HG03575 (cell line): ENCODE results near the gene NELL2.

Experiments used
- ATAC-seq: cut with Tn5 transposase; IDR thresholded peaks from one replicate; pipeline ENCODE4 v1.9.1; 2021; ENCODE audit not compliant: unreplicated experiment, insufficient number of reproducible peaks, low FRiP score; ENCODE audit errors: extremely low read depth

The NELL2 gene

DNA sequence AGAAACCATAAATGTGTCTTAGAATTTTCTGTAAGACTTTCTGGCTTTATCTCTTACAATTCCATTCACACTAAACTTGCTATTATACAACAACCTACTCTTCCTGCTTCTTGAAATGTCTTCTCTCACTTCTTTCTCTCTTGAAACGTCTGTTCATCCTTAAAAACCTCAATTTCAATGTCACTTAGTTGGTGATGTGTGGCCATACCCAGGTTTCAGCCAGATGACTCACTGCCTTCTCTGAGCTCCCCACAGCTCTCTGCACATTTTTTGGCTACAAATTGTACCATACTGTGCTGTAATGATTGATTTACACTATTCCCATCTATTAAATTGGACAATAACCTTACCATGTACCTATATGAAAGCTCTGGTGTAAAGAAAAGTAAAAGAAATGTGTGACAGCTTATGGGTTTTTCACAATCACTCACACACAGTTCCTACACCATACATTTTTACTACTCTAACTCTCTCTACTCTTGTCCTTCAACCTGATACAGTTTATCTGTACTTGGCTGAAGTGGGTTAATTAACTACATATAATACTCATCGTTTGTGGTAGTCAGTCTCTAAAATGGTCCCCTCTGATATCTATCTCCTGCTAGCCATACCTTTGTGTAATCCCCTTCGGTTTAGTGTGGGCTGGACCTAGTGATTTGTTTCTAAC is 222.1 kb downstream of the NELL2 start:
- no peak for ATAC-seq

DNA sequence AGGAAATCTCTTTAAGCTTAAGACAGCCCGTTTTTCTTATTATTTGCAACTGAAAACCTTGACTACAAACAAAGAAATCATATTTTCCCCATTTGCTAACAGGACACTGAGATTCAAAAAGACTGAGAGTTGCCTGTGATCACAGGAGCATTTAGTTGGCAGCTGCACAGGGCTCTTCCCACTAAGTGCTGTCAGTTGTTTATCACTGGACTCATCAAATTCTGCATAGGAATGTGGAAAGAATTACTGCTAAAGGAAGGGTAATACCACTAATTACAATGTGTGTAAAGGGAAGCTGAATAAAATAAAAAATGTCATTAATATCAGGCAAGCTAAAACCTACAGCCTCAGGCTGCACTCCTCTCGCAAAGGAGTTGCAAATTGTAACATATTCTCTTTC is 226.4 kb downstream of the NELL2 start:
- no peak for ATAC-seq

DNA sequence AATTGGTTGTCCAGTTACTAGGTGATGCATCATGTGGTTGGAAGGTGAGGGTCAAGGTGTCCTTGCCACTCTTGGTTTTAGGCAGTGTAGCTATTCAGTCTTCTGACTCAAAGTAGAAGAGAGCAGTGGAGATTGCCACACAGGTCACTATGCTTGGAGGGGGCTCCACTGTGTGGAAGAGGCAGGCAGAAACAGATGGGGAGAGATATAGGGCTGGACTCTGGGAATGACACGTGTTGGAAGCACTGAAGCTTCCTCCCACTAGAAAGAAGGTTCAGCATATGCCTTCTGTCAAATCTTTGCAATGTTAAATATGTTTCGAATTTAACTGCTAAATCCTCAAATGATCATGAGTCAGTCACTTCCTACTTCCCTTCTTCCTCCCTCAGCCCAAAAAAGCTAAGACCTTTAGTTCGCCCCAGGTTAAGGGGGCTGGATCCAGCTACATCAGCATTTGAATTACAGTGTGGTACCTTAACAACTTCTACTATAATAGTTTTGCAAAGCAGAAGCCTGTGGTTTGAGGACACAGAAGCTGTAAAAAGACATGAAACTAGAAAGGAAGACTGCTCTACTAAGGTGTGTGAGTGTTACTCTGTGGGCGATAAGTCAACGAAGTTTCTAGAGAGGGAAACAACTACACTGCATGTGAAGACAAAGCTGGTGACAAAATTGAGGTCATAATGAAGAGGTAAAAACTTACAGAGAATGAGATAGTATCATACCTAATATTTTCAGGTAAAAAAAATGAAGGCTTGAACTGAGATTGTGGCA is 228.0 kb downstream of the NELL2 start:
- ATAC-seq: no peak

DNA sequence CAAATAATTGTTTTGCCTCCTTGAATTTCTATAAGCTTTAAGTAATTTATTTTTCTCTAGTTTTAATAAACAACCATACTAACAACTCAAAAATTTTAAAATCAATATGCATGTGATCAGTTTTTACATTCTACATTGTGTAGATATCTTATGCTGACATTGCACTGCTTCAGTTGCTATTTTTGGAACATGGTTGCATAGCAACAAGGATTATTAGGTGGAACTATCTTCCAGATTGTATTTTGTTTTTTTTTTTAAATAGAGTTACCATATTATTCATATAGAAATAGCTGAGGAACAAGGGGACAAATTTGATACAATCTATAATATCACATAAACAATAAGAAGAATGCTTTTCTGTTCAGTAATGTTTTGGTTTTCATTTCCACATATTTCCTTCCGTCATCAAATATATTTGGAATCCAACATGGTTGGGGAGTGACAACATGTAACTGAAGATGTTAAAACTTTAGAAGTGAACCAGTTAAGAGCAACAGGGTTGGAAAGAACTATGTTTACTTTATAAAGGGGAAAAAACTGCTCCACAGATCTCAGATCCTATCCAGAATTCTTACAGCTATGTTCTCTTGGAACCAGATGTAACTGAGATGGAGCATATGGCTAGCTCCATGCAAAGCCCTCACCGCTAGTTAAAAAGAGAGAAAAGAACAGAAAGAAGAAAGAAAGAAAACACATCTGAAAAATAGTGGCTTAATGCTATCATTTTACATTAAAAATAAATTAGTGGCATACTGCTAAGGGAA is 235.5 kb downstream of the NELL2 start:
- ATAC-seq: no peak

DNA sequence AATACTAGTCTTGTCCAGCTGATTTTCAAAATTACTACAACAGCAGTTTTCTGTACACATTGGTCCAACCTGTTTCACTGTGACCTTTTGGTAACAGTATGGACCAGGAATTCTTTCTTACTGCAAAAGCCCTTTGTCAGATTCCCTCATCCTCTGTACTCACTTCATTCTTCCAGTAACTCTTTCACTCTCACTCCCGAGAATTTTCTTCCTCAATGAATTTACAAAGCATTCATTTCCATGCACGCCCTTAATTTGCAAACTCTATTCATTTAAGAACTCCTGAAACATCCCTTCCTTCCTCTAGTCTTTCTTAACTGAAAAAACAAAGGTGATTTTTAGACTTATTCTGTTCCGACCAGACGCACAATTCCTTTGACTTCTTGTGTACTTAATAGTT is 238.2 kb downstream of the NELL2 start:
- ATAC-seq: no peak

DNA sequence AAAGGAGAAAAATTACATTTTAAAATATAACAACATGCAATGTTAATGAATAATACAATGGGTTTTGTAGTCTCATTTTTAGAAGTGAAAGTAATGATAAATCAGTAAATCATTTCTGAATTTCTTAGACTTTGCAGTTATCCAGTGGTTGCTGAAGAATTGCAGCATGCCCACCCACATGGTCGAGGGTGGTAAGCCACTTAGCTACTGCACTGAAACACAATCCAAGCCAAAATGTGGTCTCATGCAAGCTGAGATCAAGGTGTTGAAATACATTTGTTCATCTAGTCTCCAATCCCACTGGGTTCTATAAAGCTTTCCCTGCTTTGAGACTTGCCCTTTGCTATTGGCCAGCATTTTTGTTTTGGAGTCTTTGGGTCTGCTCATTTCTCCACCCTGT is 247.9 kb downstream of the NELL2 start:
- ATAC-seq: no peak

DNA sequence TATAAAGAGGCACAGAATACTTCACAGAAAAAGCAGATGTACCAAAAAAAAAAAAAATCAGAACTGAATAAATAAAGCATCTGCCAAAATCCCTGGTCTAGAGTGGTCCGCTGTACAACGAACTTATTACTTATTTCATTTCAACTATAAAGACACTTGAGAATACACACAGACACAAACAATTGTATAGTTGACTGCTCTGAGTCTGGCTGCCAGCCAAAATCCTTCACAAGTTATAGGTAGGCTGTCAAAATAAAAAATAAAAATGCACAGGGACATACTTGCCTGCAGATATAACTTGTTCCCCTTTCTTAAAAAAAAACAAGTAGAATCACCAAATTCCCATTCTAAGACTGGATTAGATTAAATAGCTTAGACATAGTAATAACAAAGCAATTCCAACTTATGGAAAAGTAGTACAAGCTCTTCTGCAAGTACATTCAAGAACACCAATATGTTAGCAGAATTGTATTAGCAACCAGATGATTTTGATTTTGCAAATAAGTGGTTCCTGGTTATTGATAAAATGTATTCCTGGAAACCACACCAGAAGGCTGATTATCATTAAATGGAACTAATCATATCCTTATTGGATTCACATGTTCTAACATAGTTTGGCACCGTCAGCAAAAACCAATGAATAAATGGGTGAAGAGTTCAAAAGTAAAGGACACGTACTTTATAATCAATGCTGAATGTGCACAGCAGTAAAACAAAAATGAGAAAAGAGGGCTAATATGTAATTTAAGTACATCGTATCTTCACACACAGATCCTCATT is 248.5 kb downstream of the NELL2 start:
- ATAC-seq: no peak

DNA sequence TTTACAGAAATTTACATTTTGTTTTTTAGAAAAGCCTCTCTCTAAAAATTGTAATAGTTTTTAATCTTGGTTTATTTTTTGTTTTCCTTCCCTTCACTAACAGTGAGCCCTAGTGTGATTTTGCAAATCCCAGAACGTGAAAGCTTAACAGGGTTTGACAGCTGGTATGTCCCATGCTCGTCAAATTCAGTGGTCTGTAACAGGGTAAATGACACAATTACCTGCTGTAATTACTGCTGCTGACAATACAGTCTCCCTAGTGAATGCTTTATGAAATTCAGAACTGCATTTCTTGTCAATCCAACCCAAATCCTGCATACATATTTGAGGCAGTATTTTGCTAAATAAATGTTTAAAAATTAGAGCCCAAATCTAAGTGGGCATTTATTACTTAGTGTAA is 249.2 kb downstream of the NELL2 start:
- ATAC-seq: no peak

DNA sequence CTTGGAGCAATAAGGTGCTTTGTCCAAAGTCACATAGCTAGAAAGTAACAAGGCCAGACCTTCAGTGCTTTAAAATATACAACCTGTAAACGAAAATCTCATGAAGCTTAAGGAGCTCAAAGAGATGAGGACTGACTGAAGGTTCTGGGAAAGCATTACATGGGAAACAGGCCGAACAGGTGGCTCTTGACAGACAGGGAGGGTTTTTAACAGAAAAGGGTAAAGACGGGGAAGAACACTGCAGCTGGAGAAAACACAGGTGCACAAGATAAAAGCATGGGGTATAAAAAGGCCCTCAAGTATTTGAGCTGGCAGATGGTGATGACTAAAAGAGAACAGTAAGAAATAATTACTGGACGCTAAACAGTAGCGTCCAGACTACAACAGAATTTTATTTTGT is 257.2 kb downstream of the NELL2 start:
- ATAC-seq: no peak

DNA sequence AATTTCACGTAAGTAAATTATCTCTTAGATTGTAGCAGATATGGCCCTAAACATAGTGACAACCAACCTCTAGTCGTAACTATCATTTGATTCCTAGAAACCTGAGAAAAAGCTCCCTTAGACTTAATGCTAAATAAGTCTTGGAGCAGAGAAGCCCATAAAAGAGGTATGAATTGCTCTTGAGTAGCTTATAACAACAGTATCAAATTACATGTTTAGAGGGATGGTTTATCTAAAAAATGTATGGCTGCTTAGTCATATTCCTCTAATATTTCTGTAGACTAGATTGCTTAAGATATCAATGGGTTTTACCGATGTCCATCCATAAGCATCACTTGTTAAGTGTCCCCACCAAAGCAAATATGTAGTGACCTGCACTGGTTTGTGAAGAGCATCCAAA is 259.7 kb downstream of the NELL2 start:
- ATAC-seq: no peak

DNA sequence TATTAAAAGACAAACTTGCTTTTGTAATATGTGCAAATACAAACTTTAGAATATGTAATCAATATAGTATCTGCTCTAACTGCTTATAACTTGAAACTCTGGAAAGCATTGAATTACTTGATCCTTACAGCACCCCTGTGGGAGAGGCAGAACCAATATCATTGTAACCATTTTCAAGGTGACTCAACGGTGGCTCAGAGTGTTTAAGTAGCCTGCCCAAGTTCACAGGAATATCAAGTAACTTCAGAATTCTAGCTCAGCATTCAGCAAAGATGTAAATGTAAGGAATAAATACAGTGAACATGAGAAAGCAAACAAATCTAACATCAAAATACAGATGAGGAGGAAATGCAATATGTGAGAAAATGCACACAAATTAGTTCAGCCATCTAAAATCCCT is 264.6 kb downstream of the NELL2 start:
- ATAC-seq: no peak

DNA sequence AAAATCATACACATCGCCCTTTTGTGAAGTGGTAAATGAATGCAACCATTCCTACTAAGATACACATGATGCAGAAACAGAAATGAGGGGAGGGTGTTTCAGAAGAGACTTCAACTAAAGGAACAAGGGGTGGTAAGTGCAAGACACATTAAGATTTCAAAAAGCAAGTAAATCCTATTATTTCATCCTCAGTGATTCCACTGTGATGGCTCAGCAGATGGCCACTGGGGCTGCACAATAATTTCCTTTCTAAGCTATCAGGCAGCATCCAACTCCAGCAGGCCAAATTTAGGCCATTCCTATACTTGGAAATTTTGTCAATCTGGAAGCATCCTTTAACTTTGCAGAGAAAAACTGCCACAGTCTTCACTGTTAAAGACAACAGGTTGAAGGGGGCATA is 272.4 kb downstream of the NELL2 start:
- no peak for ATAC-seq

DNA sequence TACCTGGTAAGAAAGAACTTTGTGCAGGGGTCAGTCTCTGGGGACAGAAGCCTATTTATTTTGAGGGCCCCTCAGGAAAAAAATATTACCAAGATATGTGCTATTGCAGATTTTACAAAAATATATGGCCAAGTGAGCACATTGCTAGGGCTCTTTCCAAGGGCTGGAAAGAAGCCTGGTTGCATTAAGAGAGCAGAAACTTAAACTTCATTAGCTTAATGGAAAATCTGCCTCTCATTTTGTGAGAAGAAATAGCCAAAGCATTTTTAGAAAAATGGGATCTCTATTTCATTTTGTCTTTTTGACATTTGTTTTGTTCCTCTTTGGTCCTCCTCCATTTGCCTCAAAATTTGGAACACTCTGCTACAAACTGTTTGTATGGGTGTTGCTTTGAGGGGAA is 283.5 kb downstream of the NELL2 start:
- no peak for ATAC-seq

DNA sequence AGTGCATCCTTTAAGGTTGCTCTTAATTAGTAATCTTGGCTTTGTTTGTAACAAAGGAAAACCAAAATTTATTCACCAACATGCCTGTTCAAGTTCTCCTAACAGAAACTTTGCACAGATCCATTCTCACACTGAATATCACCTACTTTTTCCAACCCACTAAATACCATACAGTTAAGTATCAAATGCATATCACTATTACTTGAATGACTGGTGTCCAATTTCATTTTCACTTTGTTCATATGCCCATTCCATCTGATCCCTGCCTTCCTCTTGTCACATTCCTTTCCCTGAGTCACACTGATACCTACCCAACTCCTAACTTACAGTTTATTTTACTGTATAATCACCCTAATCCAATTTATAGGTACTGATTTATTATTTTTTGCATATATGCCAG is 286.4 kb downstream of the NELL2 start:
- no peak for ATAC-seq

DNA sequence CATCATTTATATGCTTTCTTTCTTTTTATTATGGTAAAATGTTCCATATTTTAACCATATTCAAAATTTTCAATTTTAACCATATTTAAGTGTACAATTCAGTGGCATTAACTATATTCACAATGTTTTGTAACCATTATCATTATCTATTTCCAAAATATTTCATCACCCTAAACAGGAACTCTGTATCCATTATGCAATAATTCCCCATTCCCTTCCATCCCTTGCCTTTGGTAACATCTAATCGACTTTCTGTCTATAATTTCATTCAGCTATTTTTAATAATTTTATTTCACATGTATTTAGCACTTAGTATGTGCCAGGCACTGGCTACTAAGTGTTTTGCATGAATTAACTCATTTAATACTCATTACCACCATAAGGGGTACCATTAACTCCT is 287.5 kb downstream of the NELL2 start:
- no peak for ATAC-seq

DNA sequence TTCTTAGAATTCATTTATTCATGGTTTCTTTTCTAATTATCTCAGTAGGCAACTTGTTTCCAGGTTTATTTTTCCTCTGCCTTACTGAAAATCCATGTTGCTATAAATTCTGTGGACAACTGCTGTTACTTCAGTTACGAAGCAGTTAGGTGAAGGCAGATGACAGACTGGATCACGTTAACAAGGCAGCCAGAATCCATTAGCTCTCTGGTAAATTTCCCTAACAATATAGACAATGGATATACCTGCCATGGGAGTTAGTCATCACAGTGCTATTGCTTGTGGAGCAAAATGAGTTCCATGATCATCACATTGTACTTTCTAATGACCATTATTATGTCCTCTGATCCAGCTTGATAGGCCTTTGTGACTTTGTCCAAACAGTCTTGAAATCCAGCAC is 291.5 kb downstream of the NELL2 start:
- no peak for ATAC-seq

DNA sequence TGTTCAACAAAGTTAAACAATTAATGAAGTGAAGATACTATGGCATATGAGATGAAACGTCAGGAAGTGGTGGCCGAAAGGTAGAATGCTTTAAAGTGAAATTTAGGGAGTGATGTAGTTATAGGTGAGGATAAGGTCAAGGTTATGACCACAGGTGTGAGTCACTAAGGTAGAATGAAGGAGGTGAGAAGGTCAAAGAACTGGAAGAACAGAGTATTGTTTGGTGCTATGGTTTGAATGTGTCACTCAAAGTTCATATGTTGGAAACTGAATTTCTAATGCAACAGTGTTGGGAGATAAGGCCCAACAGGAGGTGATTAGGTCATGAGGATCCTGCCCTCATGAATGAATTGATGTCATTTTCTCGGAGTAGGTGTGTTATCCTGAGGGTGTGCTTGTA is 293.6 kb downstream of the NELL2 start:
- ATAC-seq: no peak

DNA sequence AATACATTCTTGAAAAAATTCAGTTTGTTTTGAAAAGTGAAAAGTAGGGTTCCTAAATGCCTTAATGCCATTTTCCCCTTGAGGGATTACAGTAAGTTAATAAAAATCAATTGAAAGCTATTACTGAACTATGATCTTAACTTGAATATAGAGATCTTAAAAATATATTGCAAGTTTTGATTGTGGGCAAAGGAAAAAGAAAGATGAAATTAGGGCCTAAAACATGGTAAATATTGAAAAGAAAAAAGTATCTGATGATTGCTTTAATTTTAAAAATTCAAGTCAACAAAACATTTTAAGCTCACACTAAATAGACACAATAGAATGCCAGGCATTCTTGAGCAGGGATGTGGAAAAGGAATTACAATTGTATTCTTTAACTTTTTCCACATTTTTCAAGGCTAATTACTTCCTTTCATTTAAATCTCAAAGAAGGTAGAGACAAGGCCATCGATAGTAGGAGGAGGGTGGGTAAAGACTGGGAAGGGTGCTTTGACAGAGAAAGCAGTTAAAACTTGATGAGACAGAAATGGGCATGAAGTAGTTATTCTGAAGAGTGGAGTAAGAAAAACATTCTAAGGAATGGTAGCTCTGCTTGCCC is 294.4 kb downstream of the NELL2 start:
- no peak for ATAC-seq

DNA sequence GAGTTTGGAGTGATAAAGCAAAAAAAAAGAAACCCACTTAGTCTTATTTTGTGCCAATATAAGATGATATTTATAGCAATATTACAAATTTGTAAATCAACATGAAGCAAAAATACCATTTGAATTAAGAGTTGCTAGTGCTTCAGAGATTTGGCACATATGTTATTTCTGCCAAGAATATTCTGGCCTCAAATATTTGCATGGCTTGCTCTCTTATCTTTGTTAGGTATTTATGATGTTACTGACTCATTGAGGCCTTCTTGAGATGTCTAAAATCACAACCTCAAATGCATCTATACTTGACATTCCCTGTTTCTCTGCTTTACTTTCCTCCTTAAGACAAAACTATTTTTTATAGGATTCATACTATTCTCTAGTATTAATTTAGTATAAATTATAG is 301.5 kb downstream of the NELL2 start:
- ATAC-seq: no peak
